ENCODE data around the gene DLEC1.

Gene DLEC1

GRCh38 chr3:38136777-38137614 is 98.0 kb downstream of the DLEC1 start, which contains the start of gene ACAA1:
ACAA1 (minus strand) TSS chr3:38137127; CDS start chr3:38137035, 92 bp downstream.
- peak within 1 kb of the TSS; percentile 83 for H3K27ac ChIP-seq (ENCODE audit: low read length)
- H2AFZ ChIP-seq (ENCODE audit: low read depth, low read length): peak within 1 kb of the TSS; percentile 99
- H3K9me3 ChIP-seq (ENCODE audit: insufficient read depth, low read length, severe bottlenecking): no peaks in the 10 kb centered on the region

GRCh38 chr3:38137615-38138348 is 98.8 kb downstream of the DLEC1 start:
- Histone ChIP-seq H4K20me1 (ENCODE audit: insufficient read depth, low read length) (0 out of 2 replicates have a peak, but pooled peaks cover 3% of the 10 kb centered on the region), H3K9me3 (ENCODE audit: insufficient read depth, low read length, severe bottlenecking) (no peaks in the 10 kb centered on the region), H3K36me3 (ENCODE audit: insufficient read depth, low read length) (peaks cover 53% of the 10 kb centered on the region), H3K4me2 (ENCODE audit: insufficient read depth, low read length) (peak overlapping the region; percentile 97), H3K4me1 (ENCODE audit: insufficient read depth, low read length) (peaks cover 45% of the 10 kb centered on the region), H2AFZ (ENCODE audit: low read depth, low read length) (peak overlapping the region; percentile 99), H3K79me2 (ENCODE audit: insufficient read depth, low read length) (peaks cover 44% of the 10 kb centered on the region), H3K4me3 (ENCODE audit: low read depth in 1 of 2, low read length in 2 of 2) (peak overlapping the region; percentile 91 to 92), H3K27ac (ENCODE audit: low read length) (peak overlapping the region; percentile 78), H3K27me3 (ENCODE audit: insufficient read depth, low read length, poor library complexity) (no peaks in the 10 kb centered on the region), H3K9ac (ENCODE audit: low read depth, low read length) (peak overlapping the region; percentile 96)
- TF ChIP-seq CTCF (IDR thresholded peaks at IDR 0.05; ENCODE audit: borderline replicate concordance, extremely low read depth, low read length, poor library complexity, severe bottlenecking) (no peak), EZH2 (IDR thresholded peaks at IDR 0.05; ENCODE audit: borderline replicate concordance, low read depth, low read length, severe bottlenecking) (no peak)
- DNase-seq (no peak), ATAC-seq (ENCODE audit: insufficient read depth, low read depth) (no peak)

More at GRCh38 chr3:38136777-38137614, 98.0 kb downstream of the DLEC1 start, which contains the start of gene ACAA1:
- H3K4me2 ChIP-seq (ENCODE audit: insufficient read depth, low read length): peak within 1 kb of the TSS; percentile 97
- peaks cover 45% of the 10 kb centered on the region for H3K4me1 ChIP-seq (ENCODE audit: insufficient read depth, low read length)
- H3K9ac ChIP-seq (ENCODE audit: low read depth, low read length): peak within 1 kb of the TSS; percentile 96
- H3K4me3 ChIP-seq (ENCODE audit: low read depth in 1 of 2, low read length in 2 of 2): peak within 1 kb of the TSS; percentile 91 to 92
- no peak for TF ChIP-seq CTCF (IDR thresholded peaks at IDR 0.05; ENCODE audit: borderline replicate concordance, extremely low read depth, low read length, poor library complexity, severe bottlenecking)
- TF ChIP-seq EZH2 (IDR thresholded peaks at IDR 0.05; ENCODE audit: borderline replicate concordance, low read depth, low read length, severe bottlenecking): no peak
- ATAC-seq (ENCODE audit: insufficient read depth, low read depth) (peak; percentile 90), DNase-seq (peak; percentile 99)
- H4K20me1 ChIP-seq (ENCODE audit: insufficient read depth, low read length): peaks cover 3% of the 10 kb centered on the region; the same call in 1 of the 2 replicates
- no peaks in the 10 kb centered on the region for H3K27me3 ChIP-seq (ENCODE audit: insufficient read depth, low read length, poor library complexity)
- H3K79me2 ChIP-seq (ENCODE audit: insufficient read depth, low read length): peaks cover 44% of the 10 kb centered on the region
- peaks cover 58% of the 10 kb centered on the region for H3K36me3 ChIP-seq (ENCODE audit: insufficient read depth, low read length)

GRCh38 chr3:38138349-38139190 is 99.6 kb downstream of the DLEC1 start, which contains the start of gene MYD88:
MYD88 (plus strand) TSS chr3:38138661; CDS start chr3:38138701, 40 bp downstream.
- ATAC-seq (ENCODE audit: insufficient read depth, low read depth) (peak; percentile 70), DNase-seq (peak; percentile 89)
- Histone ChIP-seq H3K9me3 (ENCODE audit: insufficient read depth, low read length, severe bottlenecking) (no peaks in the 10 kb centered on the region), H3K79me2 (ENCODE audit: insufficient read depth, low read length) (peaks cover 44% of the 10 kb centered on the region), H2AFZ (ENCODE audit: low read depth, low read length) (peak within 1 kb of the TSS; percentile 99), H3K27ac (ENCODE audit: low read length) (peak within 1 kb of the TSS; percentile 78), H4K20me1 (ENCODE audit: insufficient read depth, low read length) (0 out of 2 replicates have a peak, but pooled peaks cover 3% of the 10 kb centered on the region), H3K36me3 (ENCODE audit: insufficient read depth, low read length) (peaks cover 46% of the 10 kb centered on the region), H3K4me2 (ENCODE audit: insufficient read depth, low read length) (peak within 1 kb of the TSS; percentile 97), H3K4me1 (ENCODE audit: insufficient read depth, low read length) (peaks cover 45% of the 10 kb centered on the region), H3K9ac (ENCODE audit: low read depth, low read length) (peak within 1 kb of the TSS; percentile 96), H3K4me3 (ENCODE audit: low read depth in 1 of 2, low read length in 2 of 2) (peak within 1 kb of the TSS; percentile 91 to 92), H3K27me3 (ENCODE audit: insufficient read depth, low read length, poor library complexity) (no peaks in the 10 kb centered on the region)
- peak; percentile 17 for TF ChIP-seq CTCF (IDR thresholded peaks at IDR 0.05; ENCODE audit: borderline replicate concordance, extremely low read depth, low read length, poor library complexity, severe bottlenecking)
- TF ChIP-seq EZH2 (IDR thresholded peaks at IDR 0.05; ENCODE audit: borderline replicate concordance, low read depth, low read length, severe bottlenecking): no peak
